Mesodermal cell (in vitro differentiated cells): ENCODE data around the gene IL4I1.

ENCODE experiments used
- H3K27ac ChIP-seq: 2 replicates; pipeline ENCODE4 v1.7.0; 2013; ENCODE audit warnings: mild to moderate bottlenecking, low read depth, low read length, moderate library complexity; ENCODE audit not compliant: severe bottlenecking
- H3K36me3 ChIP-seq: 2 replicates; pipeline ENCODE4 v1.7.1; 2013; ENCODE audit warnings: mild to moderate bottlenecking, low read length, moderate library complexity; ENCODE audit not compliant: control insufficient read depth, insufficient read depth
- H3K4me1 ChIP-seq: one replicate; pipeline ENCODE4 v1.7.1; 2013; ENCODE audit warnings: mild to moderate bottlenecking, low read length; ENCODE audit not compliant: insufficient read depth, control insufficient read depth, poor library complexity, severe bottlenecking
- H3K4me3 ChIP-seq: 2 replicates; pipeline ENCODE4 v1.7.0; 2013; ENCODE audit warnings: low read length, control low read depth, mild to moderate bottlenecking; ENCODE audit not compliant: insufficient read depth, poor library complexity, severe bottlenecking; ENCODE audit errors: extremely low read depth
- H3K9me3 ChIP-seq: 2 replicates; pipeline ENCODE4 v1.7.1; 2013; ENCODE audit warnings: mild to moderate bottlenecking, low read length, moderate library complexity; ENCODE audit not compliant: control insufficient read depth
- WGBS, 2 experiments: methylation state at CpG; one replicate each; pipeline ENCODE4 v1.1.5; 2013; ENCODE audit warnings: missing lambda C conversion rate in 2 of 2; ENCODE audit not compliant: insufficient coverage in 2 of 2; 5-methylcytosine and 5-hydroxymethylcytosine counted together

IL4I1 gene

GRCh38 chr19:49853852-49854377 is 42.8 kb downstream of the IL4I1 start:
- 90% methylated on average over 9 to 10 of the region's 10 CpGs for WGBS, 2 experiments
- H3K27ac ChIP-seq: no peak overlapping the region
- H3K9me3 ChIP-seq: peaks cover 3% of the 10 kb centered on the region
- peaks cover 70% of the 10 kb centered on the region for H3K36me3 ChIP-seq
- H3K4me3 ChIP-seq: no peak overlapping the region
- peaks cover 13% of the 10 kb centered on the region for H3K4me1 ChIP-seq

GRCh38 chr19:49852631-49853126 is 44.0 kb downstream of the IL4I1 start:
- Histone ChIP-seq H3K36me3 (peaks cover 65% of the 10 kb centered on the region), H3K4me1 (peaks cover 13% of the 10 kb centered on the region), H3K27ac (no peak overlapping the region), H3K9me3 (peaks cover 9% of the 10 kb centered on the region), H3K4me3 (peak overlapping the region; percentile 76)
- WGBS, 2 experiments: 94 to 95% methylated on average over 10 of the region's 14 CpGs

GRCh38 chr19:49851456-49852259 is 45.0 kb downstream of the IL4I1 start:
- 2 to 4% methylated on average over 43 to 51 of the region's 78 CpGs for WGBS, 2 experiments
- Histone ChIP-seq H3K36me3 (peaks cover 56% of the 10 kb centered on the region), H3K27ac (peak overlapping the region; percentile 100), H3K4me3 (peak overlapping the region; percentile 76), H3K9me3 (peaks cover 9% of the 10 kb centered on the region), H3K4me1 (peaks cover 13% of the 10 kb centered on the region)

- Histone ChIP-seq H3K27ac (peak within 1 kb of the TSS; percentile 100), H3K36me3 (peaks cover 47% of the 10 kb centered on the region), H3K9me3 (peaks cover 9% of the 10 kb centered on the region), H3K4me1 (peaks cover 13% of the 10 kb centered on the region), H3K4me3 (peak within 1 kb of the TSS; percentile 76)
- WGBS, 2 experiments: 2 to 8% methylated on average over 61 to 88 of the region's 98 CpGs
Observed at GRCh38 chr19:49850487-49851342, 46.0 kb downstream of the IL4I1 start, which contains the start of gene PTOV1. TSS of gene PTOV1 (plus strand) at chr19:49851159.

GRCh38 chr19:49850221-49850486 is 46.5 kb downstream of the IL4I1 start:
- Histone ChIP-seq H3K4me3 (peak overlapping the region; percentile 76), H3K36me3 (peaks cover 41% of the 10 kb centered on the region), H3K4me1 (peaks cover 13% of the 10 kb centered on the region), H3K27ac (peak overlapping the region; percentile 100), H3K9me3 (peaks cover 9% of the 10 kb centered on the region)
- 74 to 93% methylated on average over 3 to 7 of the region's 12 CpGs for WGBS, 2 experiments

- Histone ChIP-seq H3K4me1 (peaks cover 13% of the 10 kb centered on the region), H3K4me3 (peak overlapping the region; percentile 76), H3K36me3 (peaks cover 37% of the 10 kb centered on the region), H3K9me3 (peaks cover 9% of the 10 kb centered on the region), H3K27ac (no peak overlapping the region)
- WGBS, 2 experiments: 91 to 93% methylated on average over 15 of the region's 15 CpGs
Observed at GRCh38 chr19:49849433-49850220, 47.1 kb downstream of the IL4I1 start.

GRCh38 chr19:49848938-49849337 is 47.7 kb downstream of the IL4I1 start:
- 80 to 100% methylated on average over 1 of the region's 3 CpGs for WGBS, 2 experiments
- Histone ChIP-seq H3K27ac (no peak overlapping the region), H3K4me1 (peaks cover 13% of the 10 kb centered on the region), H3K9me3 (peaks cover 9% of the 10 kb centered on the region), H3K36me3 (peaks cover 30% of the 10 kb centered on the region), H3K4me3 (no peak overlapping the region)

- peaks cover 32% of the 10 kb centered on the region for H3K36me3 ChIP-seq
- no peak overlapping the region for H3K4me3 ChIP-seq
- no peak overlapping the region for H3K27ac ChIP-seq
- 97 to 100% methylated on average over 5 to 8 of the region's 10 CpGs for WGBS, 2 experiments
- peaks cover 8% of the 10 kb centered on the region for H3K4me1 ChIP-seq
- H3K9me3 ChIP-seq: peaks cover 9% of the 10 kb centered on the region
Observed at GRCh38 chr19:49847731-49848696, 48.7 kb downstream of the IL4I1 start.

GRCh38 chr19:49846408-49846807 is 50.3 kb downstream of the IL4I1 start:
- peaks cover 9% of the 10 kb centered on the region for H3K9me3 ChIP-seq
- H3K4me3 ChIP-seq: no peak overlapping the region
- no peaks in the 10 kb centered on the region for H3K4me1 ChIP-seq
- peaks cover 37% of the 10 kb centered on the region for H3K36me3 ChIP-seq
- H3K27ac ChIP-seq: no peak overlapping the region
- 47 to 86% methylated on average over 1 to 2 of the region's 5 CpGs for WGBS, 2 experiments
